IMR-90 (cell line): ENCODE results near the gene PGS1. TPM values are rescaled to one million over a fixed set of nuclear protein-coding genes. Genes with fewer than 3 reads are reported as not detected.
A peak's percentile ranks its signal among the peaks of the same experiment; 100 is the strongest.

Experiments used
- ATAC-seq: fragments of 200-7000 bp; cut with Tn5 transposase; 2 replicates; pipeline ENCODE4 v1.9.1; 2020; ENCODE audit warnings: low read depth, mild to moderate bottlenecking, moderate library complexity
- BruUV-seq: library from RNA; stranded (reverse); fragments of 400-500 nt; replicated peaks from 2 replicates; lab custom pipeline; 2021; lab: Mats Ljungman, UMichigan
- CTCF ChIA-PET: fragments of 300-600 bp; formaldehyde crosslinking; extraction: SDS; loops from one replicate; lab custom pipeline; 2021; ENCODE audit warnings: antibody characterized with exemption; lab: Yijun Ruan, JAX
- POLR2A ChIA-PET: fragments of 300-600 bp; sonication (Branson Sonifier 250); formaldehyde crosslinking; loops from one replicate; lab custom pipeline; 2022; ENCODE audit warnings: antibody characterized with exemption; ENCODE audit not compliant: unreplicated experiment; lab: Charles Lee
- DNase-seq: peaks from one replicate; pipeline ENCODE4 v3.0.0; 2013
- H2AFZ ChIP-seq: replicated peaks from 2 replicates; pipeline ENCODE3; 2013; ENCODE audit warnings: low read length, mild to moderate bottlenecking; ENCODE audit not compliant: poor library complexity
- H2AK5ac ChIP-seq: 2 replicates; pipeline ENCODE4 v1.6.1; 2013; ENCODE audit warnings: low read depth, low read length, inconsistent platforms
- H2AK9ac ChIP-seq: replicated peaks from 2 replicates; pipeline ENCODE3; 2013; ENCODE audit warnings: mild to moderate bottlenecking, low read depth, low read length, moderate library complexity; ENCODE audit not compliant: poor library complexity
- H2BK120ac ChIP-seq: 2 replicates; pipeline ENCODE4 v1.6.1; 2013; ENCODE audit warnings: low read depth, low read length, inconsistent platforms
- H2BK15ac ChIP-seq: 3 replicates; pipeline ENCODE4 v1.6.1; 2013; ENCODE audit warnings: low read depth, low read length, inconsistent platforms
- H2BK20ac ChIP-seq: 2 replicates; pipeline ENCODE4 v1.6.1; 2013; ENCODE audit warnings: low read depth, mild to moderate bottlenecking, inconsistent platforms, low read length, moderate library complexity
- H2BK5ac ChIP-seq: 2 replicates; pipeline ENCODE4 v1.6.1; 2013; ENCODE audit warnings: mild to moderate bottlenecking, low read depth, low read length, inconsistent platforms; ENCODE audit not compliant: poor library complexity, severe bottlenecking
- H3K14ac ChIP-seq: replicated peaks from 2 replicates; pipeline ENCODE4 v1.6.1; 2013; ENCODE audit warnings: low read depth, low read length, inconsistent platforms
- H3K18ac ChIP-seq: 2 replicates; pipeline ENCODE4 v1.6.1; 2013; ENCODE audit warnings: low read depth, low read length, control low read depth
- H3K23ac ChIP-seq: 2 replicates; pipeline ENCODE4 v1.6.1; 2013; ENCODE audit warnings: low read depth, low read length, inconsistent platforms
- H3K27ac ChIP-seq: 2 replicates; pipeline ENCODE4 v1.5.1; 2013; ENCODE audit warnings: mild to moderate bottlenecking, control low read depth, low read length; ENCODE audit not compliant: insufficient read depth
- H3K27me3 ChIP-seq: 2 replicates; pipeline ENCODE4 v1.6.1; 2013; ENCODE audit warnings: low read length; ENCODE audit not compliant: control insufficient read depth, insufficient read depth
- H3K36me3 ChIP-seq: 2 replicates; pipeline ENCODE4 v1.6.1; 2013; ENCODE audit warnings: low read length, mixed read lengths; ENCODE audit not compliant: control insufficient read depth, insufficient read depth
- H3K4ac ChIP-seq: 2 replicates; pipeline ENCODE4 v1.6.1; 2013; ENCODE audit warnings: low read depth, low read length, inconsistent platforms
- H3K4me1 ChIP-seq: 2 replicates; pipeline ENCODE4 v1.6.1; 2013; ENCODE audit warnings: low read length, mixed read lengths; ENCODE audit not compliant: control insufficient read depth, insufficient read depth
- H3K4me2 ChIP-seq: 2 replicates; pipeline ENCODE4 v1.6.1; 2013; ENCODE audit warnings: low read depth, mild to moderate bottlenecking, control low read depth, low read length, moderate library complexity
- H3K4me3 ChIP-seq: 2 replicates; pipeline ENCODE4 v1.5.1; 2013; ENCODE audit warnings: low read depth, mild to moderate bottlenecking, control low read depth, low read length, moderate library complexity; ENCODE audit not compliant: insufficient read depth
- H3K56ac ChIP-seq: 2 replicates; pipeline ENCODE4 v1.6.1; 2013; ENCODE audit warnings: low read length, inconsistent platforms; ENCODE audit not compliant: insufficient read depth; ENCODE audit errors: extremely low read depth
- H3K79me1 ChIP-seq, 2 experiments: 2 replicates each; pipeline ENCODE4 v1.6.1; 2013; ENCODE audit warnings: low read length in 2 of 2, inconsistent platforms in 1 of 2, low read depth in 1 of 2
- H3K9ac ChIP-seq: 2 replicates; pipeline ENCODE4 v1.6.1; 2013; ENCODE audit warnings: low read depth, low read length, control low read depth
- H3K9me1 ChIP-seq: 2 replicates; pipeline ENCODE4 v1.6.1; 2013; ENCODE audit warnings: low read length, inconsistent platforms; ENCODE audit not compliant: insufficient read depth
- H3K9me3 ChIP-seq: 2 replicates; pipeline ENCODE4 v1.6.1; 2013; ENCODE audit warnings: low read length; ENCODE audit not compliant: control insufficient read depth, insufficient read depth
- H4K20me1 ChIP-seq: 2 replicates; pipeline ENCODE4 v1.6.1; 2013; ENCODE audit warnings: low read length, inconsistent platforms; ENCODE audit not compliant: insufficient read depth
- H4K5ac ChIP-seq: 2 replicates; pipeline ENCODE4 v1.6.1; 2013; ENCODE audit warnings: mild to moderate bottlenecking, low read depth, low read length, control low read depth
- H4K8ac ChIP-seq, 2 experiments: 2 replicates each; pipeline ENCODE4 v1.6.1; 2013; ENCODE audit warnings: low read depth in 2 of 2, low read length in 2 of 2, control low read depth in 1 of 2, inconsistent platforms in 1 of 2
- H4K91ac ChIP-seq: 2 replicates; pipeline ENCODE4 v1.6.1; 2013; ENCODE audit warnings: low read depth, low read length, inconsistent platforms; ENCODE audit not compliant: insufficient read depth
- CEBPB ChIP-seq: IDR thresholded peaks from 2 replicates; pipeline ENCODE4 v1.6.1; 2012; ENCODE audit warnings: low read depth, low read length, improper control_type of control experiment
- CTCF ChIP-seq: conservative IDR thresholded peaks from 2 replicates; pipeline ENCODE4 v1.5.1; 2012; ENCODE audit warnings: mild to moderate bottlenecking, low read depth, low read length, improper control_type of control experiment
- ELK1 ChIP-seq: fragments of 150-350 bp; IDR thresholded peaks from 2 replicates; pipeline ENCODE4 v1.6.1; 2016; ENCODE audit warnings: low read depth, mild to moderate bottlenecking, low read length, moderate library complexity, borderline replicate concordance
- FOS ChIP-seq: fragments of 150-350 bp; IDR thresholded peaks from 2 replicates; pipeline ENCODE4 v1.6.1; 2016; ENCODE audit warnings: low read depth, low read length
- MAFK ChIP-seq: IDR thresholded peaks from 2 replicates; pipeline ENCODE4 v1.6.1; 2012; ENCODE audit warnings: low read depth, low read length, improper control_type of control experiment
- MAZ ChIP-seq: IDR thresholded peaks from 2 replicates; pipeline ENCODE4 v1.6.1; 2012; ENCODE audit warnings: low read depth, mild to moderate bottlenecking, low read length, improper control_type of control experiment, moderate library complexity, borderline replicate concordance
- MXI1 ChIP-seq: IDR thresholded peaks from 2 replicates; pipeline ENCODE4 v1.6.1; 2012; ENCODE audit warnings: low read depth, mild to moderate bottlenecking, low read length, moderate library complexity, borderline replicate concordance
- NFE2L2 ChIP-seq: fragments of 150-350 bp; IDR thresholded peaks from 2 replicates; pipeline ENCODE4 v1.6.1; 2016; ENCODE audit warnings: low read depth, mild to moderate bottlenecking, low read length
- POLR2A ChIP-seq: IDR thresholded peaks from 2 replicates; pipeline ENCODE4 v1.6.1; 2012; ENCODE audit warnings: mild to moderate bottlenecking, low read depth, low read length
- RAD21 ChIP-seq: IDR thresholded peaks from 2 replicates; pipeline ENCODE4 v1.6.1; 2012; ENCODE audit warnings: low read length, improper control_type of control experiment
- RCOR1 ChIP-seq: IDR thresholded peaks from 2 replicates; pipeline ENCODE4 v1.6.1; 2012; ENCODE audit warnings: mild to moderate bottlenecking, low read length, improper control_type of control experiment; ENCODE audit not compliant: insufficient replicate concordance
- RFX5 ChIP-seq: IDR thresholded peaks from 2 replicates; pipeline ENCODE4 v1.8.0; 2012; ENCODE audit warnings: low read depth, mild to moderate bottlenecking, low read length, moderate library complexity
- SMC3 ChIP-seq: fragments of 150-350 bp; IDR thresholded peaks from 2 replicates; pipeline ENCODE4 v1.6.1; 2016; ENCODE audit warnings: low read depth, mild to moderate bottlenecking, antibody characterized with exemption, low read length, moderate library complexity
- USF2 ChIP-seq: fragments of 150-350 bp; IDR thresholded peaks from 2 replicates; pipeline ENCODE4 v1.6.1; 2017; ENCODE audit warnings: mild to moderate bottlenecking, antibody characterized with exemption, low read length, low read depth
- WGBS, 2 experiments: methylation state at CpG; one replicate each; pipeline versions ENCODE4 v1.1.5 to v1.1.7; 2013; ENCODE audit warnings: missing lambda C conversion rate in 2 of 2; ENCODE audit not compliant: insufficient read length in 1 of 2; ENCODE audit errors: extremely low coverage in 2 of 2; 5-methylcytosine and 5-hydroxymethylcytosine counted together
- dilution Hi-C: fragments of 300-500 bp; cut with HindIII; formaldehyde crosslinking; loops from one replicate; pipeline ENCODE4 v1.14.3; 2018; ENCODE audit warnings: low sequenced_read_pairs; ENCODE audit not compliant: unreplicated experiment
- in situ Hi-C: fragments of 300-500 bp; cut with MboI; formaldehyde crosslinking; loops from 3 replicates; pipeline ENCODE4 v1.14.3; 2019; ENCODE audit warnings: low sequenced_read_pairs, inconsistent platforms, mixed read lengths
- intact Hi-C: fragments of 100-400 bp; cut with micrococcal nuclease; formaldehyde crosslinking; loops from 2 replicates; pipeline ENCODE4 v1.10.0; 2022
- polyA plus RNA-seq, 3 experiments: library from polyadenylated mRNA; depleted of rRNA; stranded (reverse); fragments of >200 nt; gene quantifications; 2 replicates each; pipeline ENCODE4 v1.2.3, GENCODE V29; 2012; ENCODE audit warnings: low replicate concordance in 1 of 3
- total RNA-seq: library from RNA; depleted of rRNA; stranded (reverse); fragments of >200 nt; gene quantifications from 2 replicates; pipeline ENCODE4 v1.2.3, GENCODE V29; 2012

The PGS1 gene
- total and polyA plus RNA-seq, 2 of the 4 experiments (the other 2 are of a cell fraction) = 18.5 to 43.2 TPM

- H3K18ac ChIP-seq = no peak overlapping the region
- intact Hi-C loops (no loop called here), dilution Hi-C loops (no loop called here), in situ Hi-C loops (no loop called here)
- 85% methylated on average over 4 of the region's 23 CpGs; no CpG with 5 or more reads in 1 of the 2 experiments for WGBS, 2 experiments
- H3K27me3 ChIP-seq = no peaks in the 10 kb centered on the region
- H3K4me2 ChIP-seq = no peak overlapping the region
- H3K14ac ChIP-seq = no peak overlapping the region
- no peak for TF ChIP-seq RAD21
- no peak for TF ChIP-seq MAFK
- no peak for TF ChIP-seq NFE2L2
- no peak for TF ChIP-seq RCOR1
- TF ChIP-seq POLR2A = no peak
- no peak for TF ChIP-seq SMC3
- TF ChIP-seq RFX5 = no peak
- TF ChIP-seq FOS = no peak
- TF ChIP-seq CTCF = no peak
- TF ChIP-seq CEBPB = no peak
- no peak for TF ChIP-seq ELK1
- no peak for TF ChIP-seq MXI1
- TF ChIP-seq MAZ = no peak
- TF ChIP-seq USF2 = no peak
- H2BK5ac ChIP-seq = no peak overlapping the region
- H3K4me1 ChIP-seq = peaks cover 14% of the 10 kb centered on the region
- no peak for DNase-seq
- no peak overlapping the region for H3K56ac ChIP-seq
- no peak overlapping the region for H3K9ac ChIP-seq
- no peak overlapping the region for H2BK20ac ChIP-seq
- H2BK15ac ChIP-seq = no peak overlapping the region
- no peak overlapping the region for H4K8ac ChIP-seq
- H3K4ac ChIP-seq = no peak overlapping the region
- H3K79me1 ChIP-seq = peaks cover 54 to 93% of the 10 kb centered on the region in 2 experiments
- H3K27ac ChIP-seq = no peak overlapping the region
- BruUV-seq = no TSS peak
- peak overlapping the region; percentile 25 for H2AK9ac ChIP-seq
- no peak overlapping the region for H2BK120ac ChIP-seq
- H3K36me3 ChIP-seq = peaks cover 58% of the 10 kb centered on the region
- ChIA-PET CTCF (no interaction called here), POLR2A (no interaction called here)
- no peak overlapping the region for H4K5ac ChIP-seq
- ATAC-seq = no peak
- H4K20me1 ChIP-seq = peaks cover 65% of the 10 kb centered on the region
- no peak overlapping the region for H3K4me3 ChIP-seq
- no peak overlapping the region for H4K91ac ChIP-seq
- no peak overlapping the region for H3K23ac ChIP-seq
- H3K9me3 ChIP-seq = no peaks in the 10 kb centered on the region
- H3K9me1 ChIP-seq = peaks cover 32% of the 10 kb centered on the region
- H2AK5ac ChIP-seq = no peak overlapping the region
- H2AFZ ChIP-seq = no peak overlapping the region
Measured at GRCh38 chr17:78408476-78409050, 30.1 kb downstream of the PGS1 start.
